Neutrophil (primary cell): ENCODE data around the gene TPK1.

Experiments
- H3K27ac ChIP-seq: fragments of 200-600 bp; sonication (generic); 2 replicates; pipeline ENCODE4 v1.5.1; 2016; ENCODE audit warnings: mild to moderate bottlenecking, moderate library complexity
- H3K27me3 ChIP-seq: fragments of 200-600 bp; sonication (generic); 2 replicates; pipeline ENCODE4 v1.6.0; 2016; ENCODE audit warnings: mild to moderate bottlenecking
- H3K36me3 ChIP-seq: fragments of 200-600 bp; sonication (generic); 2 replicates; pipeline ENCODE4 v1.5.1; 2017
- H3K4me1 ChIP-seq, 2 experiments: fragments of 200-600 bp in 1 of 2; sonication (generic) in 1 of 2; 1 replicate in 1 of 2; 2 replicates in 1 of 2; pipeline versions ENCODE4 v1.5.1 to v1.6.1; 2013 to 2016; ENCODE audit warnings: low read depth in 1 of 2, low read length in 1 of 2, mild to moderate bottlenecking in 1 of 2, moderate library complexity in 1 of 2; ENCODE audit not compliant: control insufficient read depth in 1 of 2, insufficient read depth in 1 of 2
- H3K4me3 ChIP-seq, 2 experiments: fragments of 200-600 bp in 1 of 2; sonication (generic) in 1 of 2; 1 replicate in 1 of 2; 2 replicates in 1 of 2; pipeline ENCODE4 v1.5.1; 2013 to 2016; ENCODE audit warnings: low read depth in 1 of 2, low read length in 1 of 2, mild to moderate bottlenecking in 1 of 2, moderate library complexity in 1 of 2
- H3K9me3 ChIP-seq: fragments of 200-600 bp; sonication (generic); 2 replicates; pipeline ENCODE4 v1.5.1; 2016
- CTCF ChIP-seq: fragments of 200-600 bp; sonication (generic); IDR thresholded peaks from 2 replicates; pipeline ENCODE4 v1.5.1; 2016; ENCODE audit warnings: antibody characterized with exemption

TPK1 gene

DNA sequence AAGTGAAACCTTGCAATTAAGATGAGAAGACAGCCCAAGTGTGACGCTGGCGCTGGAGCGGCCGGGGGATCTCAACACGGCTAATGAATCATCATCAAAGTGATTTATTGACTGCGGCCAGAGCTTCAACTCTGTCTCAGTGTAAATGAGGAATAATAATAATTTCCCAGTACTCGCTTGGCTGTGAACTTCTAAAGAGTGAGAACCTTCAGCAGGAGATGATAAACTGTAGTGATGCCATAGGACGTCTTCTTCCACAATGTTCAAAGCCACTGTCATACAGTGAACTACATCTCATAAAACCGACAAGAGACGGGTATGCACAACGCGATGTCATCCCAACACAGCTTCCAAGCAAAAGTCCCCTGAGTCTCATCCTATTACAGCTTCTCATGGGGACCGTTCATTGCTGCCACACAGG, 308.8 kb downstream of the TPK1 start:
- TF ChIP-seq CTCF, result no peak
- no peaks in the 10 kb centered on the region for H3K9me3 ChIP-seq
- H3K4me3 ChIP-seq, result no peak overlapping the region
- no peak overlapping the region for H3K27ac ChIP-seq
- no peaks in the 10 kb centered on the region for H3K4me1 ChIP-seq
- no peaks in the 10 kb centered on the region for H3K27me3 ChIP-seq
- no peaks in the 10 kb centered on the region for H3K36me3 ChIP-seq

DNA sequence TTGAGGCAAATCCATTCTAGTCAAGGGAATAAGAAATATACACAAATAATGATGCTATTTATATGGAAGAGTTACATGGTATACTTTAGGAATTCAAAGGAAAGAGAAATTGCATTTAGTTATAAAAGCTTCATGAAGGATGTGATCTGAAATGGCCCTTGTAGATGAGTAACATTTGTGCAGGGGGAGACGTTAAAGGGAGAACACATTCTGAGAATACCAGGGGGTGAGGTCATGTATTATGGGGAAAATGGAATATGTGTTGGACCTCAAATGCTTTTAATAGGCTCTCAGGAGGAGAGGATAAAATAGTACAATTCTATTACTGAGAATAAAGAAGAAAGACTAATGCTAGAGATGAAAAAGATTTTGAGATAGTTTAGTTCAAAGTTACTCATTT, 309.9 kb downstream of the TPK1 start:
- H3K9me3 ChIP-seq, result no peaks in the 10 kb centered on the region
- TF ChIP-seq CTCF, result no peak
- no peaks in the 10 kb centered on the region for H3K36me3 ChIP-seq
- H3K4me3 ChIP-seq, result no peak overlapping the region
- H3K4me1 ChIP-seq, result no peaks in the 10 kb centered on the region
- H3K27ac ChIP-seq, result no peak overlapping the region
- H3K27me3 ChIP-seq, result no peaks in the 10 kb centered on the region

GRCh38 chr7:144524271-144524670, 311.6 kb downstream of the TPK1 start:
- Histone ChIP-seq H3K4me3 (no peak overlapping the region), H3K9me3 (no peaks in the 10 kb centered on the region), H3K4me1 (no peaks in the 10 kb centered on the region), H3K36me3 (no peaks in the 10 kb centered on the region), H3K27me3 (no peaks in the 10 kb centered on the region), H3K27ac (no peak overlapping the region)
- TF ChIP-seq CTCF, result no peak

GRCh38 chr7:144523621-144524020, 312.2 kb downstream of the TPK1 start:
- Histone ChIP-seq H3K4me3 (no peak overlapping the region), H3K9me3 (no peaks in the 10 kb centered on the region), H3K4me1 (no peaks in the 10 kb centered on the region), H3K36me3 (no peaks in the 10 kb centered on the region), H3K27ac (no peak overlapping the region), H3K27me3 (no peaks in the 10 kb centered on the region)
- TF ChIP-seq CTCF, result no peak

DNA sequence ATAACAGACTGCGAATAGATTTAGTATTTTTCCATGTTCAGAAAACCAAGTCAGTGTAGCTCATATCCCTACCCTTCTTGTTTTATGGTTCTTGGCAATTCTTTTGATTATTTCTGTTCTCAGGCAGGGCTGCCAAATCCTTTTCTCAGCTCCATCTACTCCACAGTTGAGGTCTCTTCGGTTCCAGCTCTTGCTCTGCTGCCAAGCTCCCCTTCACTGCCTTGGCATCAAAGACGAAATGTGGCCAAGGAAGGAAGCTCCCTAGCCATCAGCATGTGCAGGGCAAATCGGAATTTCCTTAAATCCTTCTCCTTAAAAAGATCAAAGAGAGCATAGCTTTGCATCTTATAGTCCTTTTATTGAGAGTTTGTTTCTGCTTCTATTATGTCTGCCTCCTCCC, 315.9 kb downstream of the TPK1 start:
- Histone ChIP-seq H3K9me3 (no peaks in the 10 kb centered on the region), H3K4me3 (no peak overlapping the region), H3K36me3 (no peaks in the 10 kb centered on the region), H3K4me1 (no peaks in the 10 kb centered on the region), H3K27ac (no peak overlapping the region), H3K27me3 (no peaks in the 10 kb centered on the region)
- no peak for TF ChIP-seq CTCF

DNA sequence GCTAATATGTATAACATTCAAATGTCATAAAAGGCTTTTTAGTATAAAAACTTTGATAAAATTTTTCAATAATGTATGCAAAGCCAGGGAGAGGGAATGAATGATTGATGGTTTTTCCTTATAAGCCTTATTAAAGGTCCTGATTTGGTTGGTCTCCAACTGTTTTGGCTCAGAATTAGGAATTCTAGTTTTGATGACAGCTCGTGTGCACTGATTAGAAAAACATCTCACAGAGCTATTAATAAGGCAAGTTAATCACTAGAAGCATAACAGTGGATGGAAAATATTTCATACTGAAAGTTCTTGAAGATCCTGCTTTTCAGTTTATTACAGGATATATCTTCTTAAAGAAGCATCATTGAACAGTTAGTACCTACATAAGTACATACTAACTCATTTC, 317.5 kb downstream of the TPK1 start:
- no peak for TF ChIP-seq CTCF
- Histone ChIP-seq H3K27ac (no peak overlapping the region), H3K36me3 (no peaks in the 10 kb centered on the region), H3K9me3 (no peaks in the 10 kb centered on the region), H3K4me3 (no peak overlapping the region), H3K27me3 (no peaks in the 10 kb centered on the region), H3K4me1 (no peaks in the 10 kb centered on the region)
